ENCODE measurements around the gene E2F6. TPM values are rescaled to one million over a fixed set of nuclear protein-coding genes. Genes with fewer than 3 reads are reported as not detected.

E2F6 gene, protein sequence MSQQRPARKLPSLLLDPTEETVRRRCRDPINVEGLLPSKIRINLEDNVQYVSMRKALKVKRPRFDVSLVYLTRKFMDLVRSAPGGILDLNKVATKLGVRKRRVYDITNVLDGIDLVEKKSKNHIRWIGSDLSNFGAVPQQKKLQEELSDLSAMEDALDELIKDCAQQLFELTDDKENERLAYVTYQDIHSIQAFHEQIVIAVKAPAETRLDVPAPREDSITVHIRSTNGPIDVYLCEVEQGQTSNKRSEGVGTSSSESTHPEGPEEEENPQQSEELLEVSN
- total RNA-seq (2022) (16.1 and 16.6 TPM in 2 replicates), Bru-seq, nascent RNA (percentile 88 among the genes with signal in this experiment), BruChase-seq, experiment 1, labeled RNA remaining after a 6-hour chase (percentile 64 among the genes with signal in this experiment), BruChase-seq, experiment 2, labeled RNA remaining after a 2-hour chase (percentile 85 among the genes with signal in this experiment)
- long read RNA-seq, transcript E2F6-202 (7 exons, 3,218 nt) = major isoform, 16 of 32 reads
- long read RNA-seq, partial matches to known transcripts = 0 of 32 reads
- long read RNA-seq, other reads (novel, unspliced or antisense) = 9 of 32 reads

DNA sequence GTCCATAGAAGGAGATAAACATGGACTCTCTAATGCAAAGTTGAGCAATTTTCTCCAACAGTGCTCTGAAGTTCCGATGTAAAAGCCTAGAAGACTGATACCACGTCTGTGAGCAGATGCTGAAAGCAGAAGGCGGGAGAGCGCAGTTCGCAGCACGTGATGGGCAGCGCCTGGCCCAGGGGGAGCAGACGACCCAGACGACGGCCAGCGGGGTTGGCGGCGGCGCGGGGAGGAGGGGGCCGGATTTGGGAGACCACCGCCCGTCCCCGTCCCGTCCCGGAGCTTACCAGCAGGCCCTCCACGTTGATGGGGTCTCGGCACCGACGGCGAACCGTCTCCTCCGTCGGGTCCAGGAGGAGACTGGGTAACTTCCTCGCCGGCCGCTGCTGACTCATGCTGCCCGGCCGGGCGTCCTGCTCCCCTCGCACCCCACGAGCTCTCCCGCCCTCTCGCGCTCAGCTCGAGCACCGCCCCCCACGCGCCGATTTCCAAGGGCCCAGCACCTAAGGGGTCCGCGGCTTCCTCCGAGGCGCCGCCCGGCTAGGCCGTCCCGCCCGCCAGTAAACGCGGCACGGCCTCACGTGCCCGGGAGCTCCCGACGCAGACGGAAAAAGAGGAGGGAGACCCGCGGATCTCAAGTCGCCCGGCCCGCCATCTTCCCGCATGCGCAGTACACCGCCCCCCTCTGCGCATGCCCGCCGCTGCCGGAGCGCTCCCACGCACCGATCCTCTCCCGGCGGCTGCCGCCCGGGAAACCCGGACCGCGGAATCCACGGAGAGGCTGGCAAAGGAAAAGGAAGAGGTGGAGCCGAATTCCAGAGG, at the start of gene E2F6:
E2F6 (minus strand) TSS at position 677 of the 822 bp plus-strand sequence; CDS start at position 395, 282 bp downstream.
- BruUV-seq (replicated peaks) = no TSS peak
- H3K36me3 Mint-ChIP-seq (ENCODE audit: insufficient read depth, unreplicated experiment) = peaks cover 26% of the 10 kb centered on the region
- H3K4me1 Mint-ChIP-seq (ENCODE audit: insufficient read depth, unreplicated experiment) = peaks cover 15% of the 10 kb centered on the region
- intact Hi-C loops (cut with micrococcal nuclease) = loop anchor here (10.0 kb wide), 1 partner anchor 631 kb away; no protein-coding TSS in a partner anchor
- peak within 1 kb of the TSS; percentile 93 for H3K4me3 Mint-ChIP-seq (ENCODE audit: unreplicated experiment)
- peak within 1 kb of the TSS; percentile 87 for H3K27ac Mint-ChIP-seq (ENCODE audit: low read depth, unreplicated experiment)
- H3K9me3 Mint-ChIP-seq (ENCODE audit: unreplicated experiment) = no peaks in the 10 kb centered on the region
- H3K27me3 Mint-ChIP-seq (ENCODE audit: insufficient read depth, unreplicated experiment) = no peaks in the 10 kb centered on the region
- ChIA-PET CTCF (interaction anchor here (0.6 to 7.4 kb wide), 9 partner anchors 19 to 859 kb away, joined by 3 to 50 read pairs (median 4); partner anchors contain the start of gene GREB1), POLR2A (interaction anchor here (0.6 to 2.3 kb wide), 20 partner anchors 8 to 589 kb away, joined by 3 to 13 read pairs (median 4); partner anchors contain the start of genes GREB1 and ROCK2)
- DNase-seq (ENCODE audit: unreplicated experiment) = peak; percentile 94
- TF ChIP-seq, protein P1, sequence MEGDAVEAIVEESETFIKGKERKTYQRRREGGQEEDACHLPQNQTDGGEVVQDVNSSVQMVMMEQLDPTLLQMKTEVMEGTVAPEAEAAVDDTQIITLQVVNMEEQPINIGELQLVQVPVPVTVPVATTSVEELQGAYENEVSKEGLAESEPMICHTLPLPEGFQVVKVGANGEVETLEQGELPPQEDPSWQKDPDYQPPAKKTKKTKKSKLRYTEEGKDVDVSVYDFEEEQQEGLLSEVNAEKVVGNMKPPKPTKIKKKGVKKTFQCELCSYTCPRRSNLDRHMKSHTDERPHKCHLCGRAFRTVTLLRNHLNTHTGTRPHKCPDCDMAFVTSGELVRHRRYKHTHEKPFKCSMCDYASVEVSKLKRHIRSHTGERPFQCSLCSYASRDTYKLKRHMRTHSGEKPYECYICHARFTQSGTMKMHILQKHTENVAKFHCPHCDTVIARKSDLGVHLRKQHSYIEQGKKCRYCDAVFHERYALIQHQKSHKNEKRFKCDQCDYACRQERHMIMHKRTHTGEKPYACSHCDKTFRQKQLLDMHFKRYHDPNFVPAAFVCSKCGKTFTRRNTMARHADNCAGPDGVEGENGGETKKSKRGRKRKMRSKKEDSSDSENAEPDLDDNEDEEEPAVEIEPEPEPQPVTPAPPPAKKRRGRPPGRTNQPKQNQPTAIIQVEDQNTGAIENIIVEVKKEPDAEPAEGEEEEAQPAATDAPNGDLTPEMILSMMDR (IDR thresholded peaks at IDR 0.05; ENCODE audit: unreplicated experiment) = no peak

GRCh38 chr2:11515490-11515981, 49.6 kb upstream of the E2F6 start:
- CTCF ChIA-PET = interaction anchor here (0.7 kb wide), 1 partner anchor 304 kb away, joined by 3 read pairs; no protein-coding TSS in a partner anchor
- POLR2A ChIA-PET = no interaction called here
- H3K9me3 Mint-ChIP-seq (ENCODE audit: unreplicated experiment) = no peaks in the 10 kb centered on the region
- TF ChIP-seq, protein P1 (IDR thresholded peaks at IDR 0.05; ENCODE audit: unreplicated experiment) = no peak
- intact Hi-C loops (cut with micrococcal nuclease) = no loop called here
- DNase-seq (ENCODE audit: unreplicated experiment) = no peak
- H3K4me3 Mint-ChIP-seq (ENCODE audit: unreplicated experiment) = no peak overlapping the region
- H3K27ac Mint-ChIP-seq (ENCODE audit: low read depth, unreplicated experiment) = no peak overlapping the region
- no TSS peak for BruUV-seq (replicated peaks)
- no peaks in the 10 kb centered on the region for H3K36me3 Mint-ChIP-seq (ENCODE audit: insufficient read depth, unreplicated experiment)
- peaks cover 31% of the 10 kb centered on the region for H3K27me3 Mint-ChIP-seq (ENCODE audit: insufficient read depth, unreplicated experiment)
- no peaks in the 10 kb centered on the region for H3K4me1 Mint-ChIP-seq (ENCODE audit: insufficient read depth, unreplicated experiment)

GRCh38 chr2:11514904-11515303, 48.9 kb upstream of the E2F6 start:
- ChIA-PET POLR2A (no interaction called here), CTCF (no interaction called here)
- intact Hi-C loops (cut with micrococcal nuclease) = no loop called here
- no TSS peak for BruUV-seq (replicated peaks)
- Mint-ChIP-seq H3K27ac (ENCODE audit: low read depth, unreplicated experiment) (no peak overlapping the region), H3K4me1 (ENCODE audit: insufficient read depth, unreplicated experiment) (no peaks in the 10 kb centered on the region), H3K4me3 (ENCODE audit: unreplicated experiment) (no peak overlapping the region), H3K36me3 (ENCODE audit: insufficient read depth, unreplicated experiment) (no peaks in the 10 kb centered on the region), H3K9me3 (ENCODE audit: unreplicated experiment) (no peaks in the 10 kb centered on the region), H3K27me3 (ENCODE audit: insufficient read depth, unreplicated experiment) (peaks cover 31% of the 10 kb centered on the region)
- TF ChIP-seq, protein P1 (IDR thresholded peaks at IDR 0.05; ENCODE audit: unreplicated experiment) = no peak
- no peak for DNase-seq (ENCODE audit: unreplicated experiment)
